Renal cortex interstitium (tissue), 11 donors: ENCODE data around the gene ZNF236. TPM values are rescaled to one million over a fixed set of nuclear protein-coding genes. Genes with fewer than 3 reads are reported as not detected.

Experiments
- DNase-seq, 11 donors: peaks; one replicate each; pipeline ENCODE4 v3.0.0-alpha.2; 2013; ENCODE audit warnings: low read depth in 9 of 11, low spot score in 4 of 11; ENCODE audit errors: extremely low read depth in 1 of 11
- polyA plus RNA-seq, 3 donors: library from polyadenylated mRNA; unstranded; fragments of 120-200 nt; gene quantifications; one replicate each; pipeline ENCODE4 v1.2.1, GENCODE V29; 2013; ENCODE audit not compliant: insufficient read length in 3 of 3

The ZNF236 gene
- polyA plus RNA-seq, 3 donors, result 8.8 to 12.3 (median 10.1) TPM

DNA sequence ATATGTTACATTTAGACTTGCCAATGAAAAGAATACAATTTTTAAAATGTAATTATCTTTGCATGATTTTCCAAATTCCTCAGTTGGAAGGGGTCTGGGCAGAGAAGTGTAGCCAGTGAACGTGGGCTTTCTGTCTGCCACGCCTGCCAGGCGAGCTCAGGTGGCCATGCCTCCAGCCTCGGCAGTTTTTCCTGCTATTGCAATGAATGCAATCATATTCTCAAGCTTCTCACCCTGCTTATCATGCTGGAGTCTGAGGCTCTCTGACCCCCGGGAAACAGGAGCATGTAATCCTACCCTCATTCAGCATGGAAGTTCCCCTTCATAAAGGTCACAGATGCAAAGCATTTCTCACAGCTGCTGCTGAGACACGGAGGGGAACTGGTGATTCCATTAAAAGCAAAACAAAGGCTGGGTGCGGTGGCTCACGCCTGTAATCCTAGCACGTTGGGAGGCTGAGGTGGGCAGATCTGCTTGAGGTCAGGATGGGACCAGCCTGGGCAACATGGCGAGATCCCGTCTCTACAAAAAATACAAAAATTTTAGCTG, 155.4 kb downstream of the ZNF236 start:
- no peak for DNase-seq

- DNase-seq, result no peak
Measured at GRCh38 chr18:76978616-76979015, 156.3 kb downstream of the ZNF236 start.

DNA sequence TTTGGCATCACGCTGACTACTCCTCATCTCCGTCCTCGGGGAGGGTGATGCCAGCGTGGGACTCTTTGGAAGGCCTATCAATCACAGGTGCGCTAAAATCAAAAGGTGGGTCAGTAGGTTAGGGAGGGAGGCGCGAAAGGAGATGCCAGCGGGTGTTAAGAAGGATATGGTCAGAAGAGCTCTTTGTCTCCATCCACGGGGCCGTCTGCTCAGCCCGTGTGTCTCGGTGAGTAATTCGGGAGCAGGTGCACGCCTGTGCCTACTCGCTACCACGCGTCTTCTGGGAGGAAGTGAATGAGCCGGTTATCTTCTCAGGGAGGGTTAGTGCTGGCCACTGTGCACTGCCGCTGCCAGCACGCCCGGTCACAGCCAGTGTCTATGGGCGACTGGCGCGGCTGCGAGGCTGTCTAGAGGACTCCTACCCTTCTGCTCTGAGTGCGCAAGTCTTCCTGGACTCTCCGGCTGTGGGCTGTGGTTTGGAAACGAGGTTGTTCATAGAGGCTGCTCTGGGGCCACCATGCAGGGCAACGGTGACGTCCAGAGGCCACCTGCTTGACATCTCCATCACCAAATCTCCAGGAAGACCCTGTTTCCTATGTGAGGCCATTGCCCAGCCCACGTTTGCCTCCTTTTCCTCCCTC, 156.9 kb downstream of the ZNF236 start:
- DNase-seq, result no peak

- DNase-seq, result no peak
Measured at GRCh38 chr18:76979906-76980305, 157.5 kb downstream of the ZNF236 start.

DNA sequence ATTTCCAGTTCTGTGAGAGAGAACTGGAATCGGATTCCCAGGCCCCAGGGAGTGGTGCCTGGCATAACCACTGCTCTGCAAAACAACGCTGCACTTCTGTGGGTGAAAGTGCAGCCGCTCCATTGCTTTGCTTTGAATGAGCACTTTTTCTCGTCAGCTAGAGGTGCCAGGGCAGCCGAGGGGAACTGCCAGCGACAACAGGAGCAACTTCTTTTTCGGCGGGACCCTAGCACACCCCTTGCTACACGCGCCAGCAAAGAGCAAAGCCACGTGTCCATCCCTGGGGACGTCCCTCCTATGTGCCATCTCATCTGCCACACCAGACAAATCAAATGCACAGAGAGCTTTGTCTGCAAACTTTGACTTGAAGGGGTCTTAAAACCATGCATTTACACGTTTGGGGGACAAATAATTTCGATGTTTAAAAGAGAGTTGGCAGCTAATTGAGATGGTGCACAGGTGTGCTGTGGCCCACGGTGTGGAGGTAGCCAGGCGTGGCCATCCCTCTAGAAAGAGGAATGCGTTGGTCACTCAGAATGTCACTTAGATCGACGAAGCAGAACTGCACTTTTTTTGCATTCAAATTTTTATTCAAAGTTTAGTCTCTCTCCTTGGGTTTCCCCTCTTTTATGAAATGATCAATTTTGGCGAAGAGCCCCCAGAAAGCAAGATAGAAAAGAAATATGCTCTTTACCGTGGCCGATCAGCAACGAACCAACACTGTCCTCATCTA, 158.5 kb downstream of the ZNF236 start:
- DNase-seq, result no peak

DNA sequence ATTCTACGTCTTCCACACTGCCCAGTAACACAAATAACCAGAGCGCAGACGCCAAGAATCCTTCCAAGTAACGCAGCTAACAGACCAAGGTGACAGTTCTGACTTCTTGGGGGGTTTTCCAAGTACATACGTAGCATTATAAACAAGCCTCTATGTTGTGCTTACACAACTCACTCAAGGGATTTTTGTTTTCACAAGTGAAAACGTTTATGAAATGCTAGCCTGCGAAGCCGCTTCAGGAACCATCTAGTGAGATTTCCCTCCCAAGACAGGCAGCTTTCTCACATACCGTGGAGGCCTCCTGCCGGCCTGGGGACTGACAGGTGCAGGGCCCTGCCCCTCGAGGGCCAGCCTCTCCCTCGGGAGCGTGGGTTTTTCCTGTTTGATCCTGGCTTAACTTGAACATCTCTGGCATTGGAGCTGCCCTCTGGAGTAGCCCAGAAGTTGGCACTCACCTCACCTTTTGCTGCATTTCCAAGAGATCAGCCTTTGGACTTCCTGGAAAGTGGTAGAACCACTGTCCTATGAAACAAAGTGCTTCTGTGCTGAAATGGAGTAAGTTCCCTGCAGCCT, 159.1 kb downstream of the ZNF236 start:
- DNase-seq, result no peak

DNA sequence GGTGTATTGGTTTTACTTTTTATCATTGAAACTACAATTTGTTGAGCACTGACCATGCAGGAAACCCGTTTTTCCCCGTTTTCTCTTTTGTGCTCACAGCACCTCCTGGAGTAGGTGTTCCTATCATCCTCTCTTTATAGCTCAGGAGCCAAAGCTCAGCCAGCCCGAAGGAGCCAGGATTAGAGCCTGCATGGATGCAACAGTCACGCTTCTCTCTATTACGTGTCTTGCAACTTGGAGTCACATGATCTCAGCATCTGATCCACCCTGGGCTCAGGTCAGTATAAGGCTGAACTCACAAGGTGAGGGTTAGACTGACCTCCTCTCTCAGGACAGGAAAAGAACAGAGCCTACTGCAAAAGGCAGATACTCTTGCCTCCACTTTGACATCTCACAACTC, 159.7 kb downstream of the ZNF236 start:
- no peak for DNase-seq

- DNase-seq, result peak in 7 of 11 donors; percentile 63 to 70 (median 68)
Measured at GRCh38 chr18:76982841-76983583, 160.7 kb downstream of the ZNF236 start.

GRCh38 chr18:76983613-76984051, 161.3 kb downstream of the ZNF236 start:
- no peak for DNase-seq

DNA sequence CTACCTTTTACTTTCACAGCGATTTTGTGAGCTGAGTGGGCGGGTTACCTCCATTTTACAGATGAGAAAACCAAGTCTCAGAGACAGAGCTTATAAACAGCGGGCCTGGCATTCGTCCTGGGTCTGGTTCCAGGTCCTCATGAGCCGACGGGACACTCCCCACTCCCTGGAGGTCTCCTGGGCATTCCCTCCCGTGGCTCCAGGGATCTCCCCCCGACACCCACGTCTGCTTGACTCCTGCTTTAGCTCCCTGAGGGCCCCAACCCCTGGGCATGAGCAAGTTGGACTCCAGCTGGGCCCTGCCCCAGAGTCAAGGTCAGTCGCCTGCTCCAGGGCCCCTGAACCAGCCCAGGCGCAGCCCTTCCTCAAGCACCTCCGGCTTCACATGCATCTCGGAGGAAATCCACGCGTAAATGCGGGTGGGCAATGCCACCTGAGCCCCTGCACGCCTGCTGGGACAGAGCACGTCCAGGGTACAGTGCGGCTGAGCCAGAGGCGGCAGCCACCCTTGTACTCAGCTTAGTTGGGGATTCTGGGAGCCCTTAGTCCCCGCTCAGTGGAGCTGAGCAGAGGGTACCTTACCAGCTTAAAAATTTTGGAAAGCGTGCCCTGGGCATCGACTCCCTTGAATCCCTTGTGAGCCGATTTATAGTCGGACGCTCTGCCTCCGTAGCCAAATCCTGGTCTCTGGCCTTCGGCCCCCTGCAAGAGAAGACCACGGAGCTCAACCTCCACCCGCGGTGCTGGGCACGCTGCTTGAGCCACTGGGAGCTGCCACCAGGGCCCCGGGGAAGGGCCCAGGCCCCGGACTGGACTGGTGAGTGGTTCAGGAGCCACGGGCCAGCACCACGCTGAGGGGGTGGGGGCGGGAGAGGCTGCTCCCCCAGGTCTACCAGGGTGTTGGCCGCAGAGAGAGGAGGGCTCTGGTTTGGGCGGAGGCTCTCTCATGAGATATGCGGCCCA, 162.1 kb downstream of the ZNF236 start:
- DNase-seq, result no peak

DNA sequence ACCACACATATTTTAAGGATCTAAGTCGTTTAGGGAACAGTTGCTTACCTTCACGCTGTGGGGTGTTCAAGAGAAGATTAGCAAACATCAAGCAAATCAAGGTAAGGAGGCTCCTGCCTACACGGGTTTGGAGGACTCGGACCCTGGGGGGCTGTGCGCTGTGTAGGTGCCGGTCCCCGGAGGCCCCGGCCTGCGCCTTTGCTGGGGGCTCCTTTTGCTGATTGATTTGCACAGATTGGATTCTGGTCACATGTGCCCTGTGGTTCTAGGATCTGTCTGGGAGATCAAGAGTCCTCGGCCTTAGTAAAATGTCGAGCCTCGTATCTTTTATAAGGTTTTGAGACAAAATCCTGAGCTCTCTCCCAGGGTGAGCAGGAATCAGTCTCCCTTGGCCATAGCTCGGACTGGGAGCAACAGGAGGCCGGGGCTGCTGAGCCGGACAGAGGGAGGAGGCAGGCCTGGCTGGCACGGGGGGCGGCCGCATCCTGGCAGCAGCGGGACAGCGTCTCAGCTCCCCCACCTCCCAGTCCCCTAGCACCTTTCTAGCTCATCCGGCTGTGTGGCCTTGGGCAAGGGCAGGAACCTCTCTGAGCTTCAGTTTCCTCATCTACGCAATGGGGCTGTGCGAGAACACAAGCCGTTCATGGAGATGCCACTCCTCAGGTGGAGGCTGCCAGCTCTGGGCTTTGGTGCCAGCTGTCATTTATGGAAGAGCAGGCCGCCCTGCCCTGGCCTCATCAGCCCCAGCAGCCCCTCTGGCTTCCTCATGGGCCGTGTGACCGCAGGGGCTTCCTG, 163.0 kb downstream of the ZNF236 start:
- DNase-seq, result no peak

DNA sequence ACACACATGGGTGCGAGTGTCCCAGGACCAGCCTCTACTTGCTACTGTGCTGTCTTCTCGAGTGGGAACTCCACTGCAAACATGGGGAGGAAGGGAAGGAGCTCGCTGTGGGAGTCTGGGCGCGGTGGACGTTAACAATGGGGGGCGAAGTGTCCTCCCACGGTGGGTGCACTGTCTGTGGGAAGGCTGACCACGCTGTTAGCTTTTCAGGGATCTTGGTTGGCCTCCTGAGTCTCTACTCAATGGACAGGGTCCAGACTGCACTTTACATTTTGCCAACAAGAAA, 163.5 kb downstream of the ZNF236 start:
- DNase-seq, result no peak

DNA sequence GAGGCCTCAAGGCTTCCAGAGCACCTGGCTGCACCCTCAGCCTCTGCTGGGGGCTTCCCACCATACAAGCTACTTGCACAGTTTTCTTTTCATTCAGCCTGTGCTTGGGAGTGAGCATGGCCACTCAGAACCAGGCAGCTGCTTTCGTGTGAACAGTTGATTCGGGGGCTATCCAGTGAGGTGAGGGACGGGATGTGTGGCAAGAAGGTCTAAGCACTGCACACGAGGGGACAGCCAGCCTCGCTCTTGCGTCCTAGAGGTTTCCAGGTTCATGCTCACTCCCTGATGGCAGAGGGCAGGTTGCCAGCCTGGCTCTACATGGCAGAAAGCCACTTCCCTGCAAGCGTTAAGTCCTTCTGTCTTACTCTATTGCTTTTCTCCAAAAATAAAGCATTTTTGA, 164.0 kb downstream of the ZNF236 start:
- DNase-seq, result no peak

DNA sequence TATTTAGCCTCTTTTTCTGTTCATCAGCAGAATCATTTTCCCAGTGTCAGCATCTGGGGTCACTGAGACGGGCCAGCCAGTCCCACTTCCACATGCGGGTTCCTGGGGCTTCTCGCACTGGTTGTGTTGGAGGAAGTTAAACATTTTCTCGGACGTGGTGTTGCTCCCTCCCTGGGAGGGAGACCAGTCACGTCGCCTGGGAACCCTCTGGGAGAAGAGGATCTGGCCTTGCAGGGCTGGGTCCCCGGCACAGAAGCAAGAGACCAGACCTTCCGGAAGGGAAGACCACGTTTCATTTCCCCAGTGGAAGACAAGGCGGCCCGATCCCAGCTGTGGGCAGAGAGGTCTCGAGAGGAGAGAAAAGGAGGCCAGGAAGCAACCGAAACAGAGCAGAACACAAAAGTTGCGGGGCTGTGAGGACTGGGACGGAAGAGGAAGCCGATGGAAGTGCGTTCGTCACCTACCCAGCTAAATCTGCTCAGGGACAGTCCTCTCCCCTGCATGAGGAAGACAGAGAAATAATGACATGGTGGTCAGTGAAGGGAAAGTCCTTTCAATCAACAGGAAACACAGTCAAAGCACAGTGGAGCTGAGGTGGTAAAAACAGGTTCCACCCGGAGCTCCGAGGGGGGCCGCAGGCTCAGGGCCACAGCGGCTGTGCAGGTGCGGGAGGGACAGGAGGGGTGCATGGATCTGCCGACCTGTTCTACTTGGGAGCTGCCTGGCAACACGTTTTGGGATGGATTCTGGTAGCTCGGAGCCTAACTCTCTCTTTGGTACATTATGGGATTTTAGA, 165.9 kb downstream of the ZNF236 start:
- DNase-seq, result no peak

DNA sequence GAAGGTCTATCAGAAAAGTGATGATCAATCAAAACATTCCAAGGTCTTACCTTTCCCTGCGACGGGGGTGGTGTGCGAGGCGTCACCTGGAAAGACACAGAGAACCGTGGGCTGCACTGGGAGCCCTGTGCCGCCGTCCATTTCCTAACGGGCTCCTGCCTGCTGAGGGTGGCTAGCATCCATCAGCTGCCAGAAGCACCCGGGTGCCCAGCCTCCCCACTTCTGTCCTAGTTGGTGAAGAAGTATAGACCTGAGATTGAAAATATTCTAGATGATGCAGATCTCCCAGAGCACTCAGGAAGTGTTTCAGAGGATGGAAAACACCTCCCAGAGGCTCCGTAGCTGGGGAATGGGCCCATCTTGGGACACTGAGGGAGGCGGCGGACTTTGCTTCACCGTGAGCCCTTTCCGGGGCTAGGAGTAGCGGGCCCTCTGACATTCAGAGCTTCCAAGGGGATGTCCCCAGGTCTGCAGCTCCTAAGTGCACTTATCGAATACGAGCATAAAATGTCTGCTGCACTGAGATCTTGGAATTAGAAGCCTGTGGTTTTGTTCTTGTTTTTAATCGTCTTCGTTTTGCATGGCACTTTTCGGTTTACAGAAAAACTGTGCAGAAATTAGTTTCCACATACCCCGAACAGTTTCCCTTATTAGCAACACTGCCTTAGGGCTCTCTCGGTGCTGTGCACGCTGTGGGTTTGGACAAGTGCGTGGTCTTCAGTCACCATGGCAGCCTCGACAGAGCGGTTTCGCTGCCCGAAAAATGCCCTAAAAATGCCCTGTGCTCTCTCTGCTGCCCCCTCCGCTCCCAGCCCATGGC, 166.7 kb downstream of the ZNF236 start:
- DNase-seq, result no peak

DNA sequence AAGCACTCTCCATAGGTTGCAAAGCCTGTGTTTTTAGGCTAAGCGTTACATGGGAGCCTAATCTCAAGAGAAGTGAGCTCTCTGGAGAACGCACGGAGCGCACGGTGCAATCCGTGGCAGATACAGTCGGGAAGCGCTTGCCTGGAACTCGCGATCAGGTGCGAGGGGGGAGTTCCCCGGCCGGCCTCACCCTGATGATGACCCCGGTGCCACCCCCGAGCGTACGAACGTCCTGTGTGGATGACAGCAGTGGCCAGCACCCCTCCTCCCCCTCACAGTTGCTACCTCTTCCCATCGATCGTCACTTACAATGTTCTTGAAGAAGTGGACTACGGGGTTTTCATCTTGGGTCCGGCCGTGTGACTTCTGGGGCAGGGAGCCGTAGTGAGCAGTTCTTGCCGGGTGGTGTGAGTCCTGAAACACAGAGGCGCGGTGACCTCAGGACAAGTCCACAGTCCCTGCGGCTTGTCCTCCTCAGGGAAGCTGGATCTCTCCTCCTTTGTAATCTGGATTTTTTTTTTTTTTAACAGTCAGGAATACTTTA, 167.4 kb downstream of the ZNF236 start:
- DNase-seq, result no peak
